ENCODE measurements around the gene DNMT3B.

DNMT3B gene

GRCh38 chr20:32779500-32780211, 17.5 kb downstream of the DNMT3B start:
- no peak overlapping the region for H3K4me3 ChIP-seq (ENCODE audit: low read depth, low read length)
- H3K36me3 ChIP-seq (ENCODE audit: control insufficient read depth, insufficient read depth, low read length): peaks cover 96% of the 10 kb centered on the region
- H3K27me3 ChIP-seq (ENCODE audit: control insufficient read depth, insufficient read depth, low read length): no peaks in the 10 kb centered on the region
- no peak overlapping the region for H3K9ac ChIP-seq (ENCODE audit: low read depth, low read length)
- H3K4me1 ChIP-seq (ENCODE audit: control insufficient read depth, insufficient read depth, low read length): peaks cover 49% of the 10 kb centered on the region
- H3K9me3 ChIP-seq (ENCODE audit: control insufficient read depth, insufficient read depth, low read length): no peaks in the 10 kb centered on the region
- H3K27ac ChIP-seq (ENCODE audit: low read depth, low read length): peak overlapping the region; percentile 88

- H3K9ac ChIP-seq (ENCODE audit: low read depth, low read length): no peak overlapping the region; the same call in 1 of the 2 replicates
- peak overlapping the region; percentile 88 for H3K27ac ChIP-seq (ENCODE audit: low read depth, low read length)
- no peaks in the 10 kb centered on the region for H3K27me3 ChIP-seq (ENCODE audit: control insufficient read depth, insufficient read depth, low read length)
- H3K4me3 ChIP-seq (ENCODE audit: low read depth, low read length): no peak overlapping the region
- peaks cover 45% of the 10 kb centered on the region for H3K4me1 ChIP-seq (ENCODE audit: control insufficient read depth, insufficient read depth, low read length)
- H3K9me3 ChIP-seq (ENCODE audit: control insufficient read depth, insufficient read depth, low read length): no peaks in the 10 kb centered on the region
- peaks cover 96% of the 10 kb centered on the region for H3K36me3 ChIP-seq (ENCODE audit: control insufficient read depth, insufficient read depth, low read length)
Measured at GRCh38 chr20:32780278-32780677, 18.1 kb downstream of the DNMT3B start.

GRCh38 chr20:32780749-32781655, 18.8 kb downstream of the DNMT3B start:
- Histone ChIP-seq H3K4me1 (ENCODE audit: control insufficient read depth, insufficient read depth, low read length) (peaks cover 40% of the 10 kb centered on the region), H3K27ac (ENCODE audit: low read depth, low read length) (peak overlapping the region; percentile 88), H3K4me3 (ENCODE audit: low read depth, low read length) (no peak overlapping the region), H3K9me3 (ENCODE audit: control insufficient read depth, insufficient read depth, low read length) (no peaks in the 10 kb centered on the region), H3K9ac (ENCODE audit: low read depth, low read length) (0 out of 2 replicates have a peak overlapping the region, but pooled peaks have one; percentile 16), H3K36me3 (ENCODE audit: control insufficient read depth, insufficient read depth, low read length) (peaks cover 98% of the 10 kb centered on the region), H3K27me3 (ENCODE audit: control insufficient read depth, insufficient read depth, low read length) (no peaks in the 10 kb centered on the region)

- Histone ChIP-seq H3K27ac (ENCODE audit: low read depth, low read length) (no peak overlapping the region), H3K36me3 (ENCODE audit: control insufficient read depth, insufficient read depth, low read length) (peaks cover 99% of the 10 kb centered on the region), H3K27me3 (ENCODE audit: control insufficient read depth, insufficient read depth, low read length) (no peaks in the 10 kb centered on the region), H3K4me3 (ENCODE audit: low read depth, low read length) (no peak overlapping the region), H3K9ac (ENCODE audit: low read depth, low read length) (no peak overlapping the region), H3K9me3 (ENCODE audit: control insufficient read depth, insufficient read depth, low read length) (no peaks in the 10 kb centered on the region), H3K4me1 (ENCODE audit: control insufficient read depth, insufficient read depth, low read length) (peaks cover 13% of the 10 kb centered on the region)
Measured at GRCh38 chr20:32784369-32785080, 22.3 kb downstream of the DNMT3B start.

GRCh38 chr20:32786059-32786760, 24.0 kb downstream of the DNMT3B start:
- Histone ChIP-seq H3K27ac (ENCODE audit: low read depth, low read length) (no peak overlapping the region), H3K36me3 (ENCODE audit: control insufficient read depth, insufficient read depth, low read length) (peaks cover 100% of the 10 kb centered on the region), H3K4me3 (ENCODE audit: low read depth, low read length) (no peak overlapping the region), H3K27me3 (ENCODE audit: control insufficient read depth, insufficient read depth, low read length) (no peaks in the 10 kb centered on the region), H3K9ac (ENCODE audit: low read depth, low read length) (no peak overlapping the region), H3K9me3 (ENCODE audit: control insufficient read depth, insufficient read depth, low read length) (no peaks in the 10 kb centered on the region), H3K4me1 (ENCODE audit: control insufficient read depth, insufficient read depth, low read length) (peaks cover 3% of the 10 kb centered on the region)

- Histone ChIP-seq H3K27me3 (ENCODE audit: control insufficient read depth, insufficient read depth, low read length) (no peaks in the 10 kb centered on the region), H3K9ac (ENCODE audit: low read depth, low read length) (no peak overlapping the region), H3K9me3 (ENCODE audit: control insufficient read depth, insufficient read depth, low read length) (no peaks in the 10 kb centered on the region), H3K36me3 (ENCODE audit: control insufficient read depth, insufficient read depth, low read length) (peaks cover 100% of the 10 kb centered on the region), H3K27ac (ENCODE audit: low read depth, low read length) (no peak overlapping the region), H3K4me3 (ENCODE audit: low read depth, low read length) (no peak overlapping the region), H3K4me1 (ENCODE audit: control insufficient read depth, insufficient read depth, low read length) (peaks cover 7% of the 10 kb centered on the region)
Measured at GRCh38 chr20:32787168-32787567, 25.0 kb downstream of the DNMT3B start.

GRCh38 chr20:32789896-32790750, 27.9 kb downstream of the DNMT3B start:
- H3K36me3 ChIP-seq (ENCODE audit: control insufficient read depth, insufficient read depth, low read length): peaks cover 100% of the 10 kb centered on the region
- H3K9ac ChIP-seq (ENCODE audit: low read depth, low read length): no peak overlapping the region
- no peaks in the 10 kb centered on the region for H3K9me3 ChIP-seq (ENCODE audit: control insufficient read depth, insufficient read depth, low read length)
- H3K4me3 ChIP-seq (ENCODE audit: low read depth, low read length): no peak overlapping the region
- peaks cover 7% of the 10 kb centered on the region for H3K4me1 ChIP-seq (ENCODE audit: control insufficient read depth, insufficient read depth, low read length)
- no peaks in the 10 kb centered on the region for H3K27me3 ChIP-seq (ENCODE audit: control insufficient read depth, insufficient read depth, low read length)
- H3K27ac ChIP-seq (ENCODE audit: low read depth, low read length): peak overlapping the region; percentile 64

- Histone ChIP-seq H3K4me3 (ENCODE audit: low read depth, low read length) (no peak overlapping the region), H3K9ac (ENCODE audit: low read depth, low read length) (no peak overlapping the region), H3K27me3 (ENCODE audit: control insufficient read depth, insufficient read depth, low read length) (no peaks in the 10 kb centered on the region), H3K4me1 (ENCODE audit: control insufficient read depth, insufficient read depth, low read length) (peaks cover 7% of the 10 kb centered on the region), H3K36me3 (ENCODE audit: control insufficient read depth, insufficient read depth, low read length) (peaks cover 100% of the 10 kb centered on the region), H3K9me3 (ENCODE audit: control insufficient read depth, insufficient read depth, low read length) (no peaks in the 10 kb centered on the region), H3K27ac (ENCODE audit: low read depth, low read length) (peak overlapping the region; percentile 23)
Measured at GRCh38 chr20:32790751-32791057, 28.5 kb downstream of the DNMT3B start.

- H3K27me3 ChIP-seq (ENCODE audit: control insufficient read depth, insufficient read depth, low read length): no peaks in the 10 kb centered on the region
- H3K9ac ChIP-seq (ENCODE audit: low read depth, low read length): no peak overlapping the region
- H3K4me1 ChIP-seq (ENCODE audit: control insufficient read depth, insufficient read depth, low read length): peaks cover 7% of the 10 kb centered on the region
- H3K9me3 ChIP-seq (ENCODE audit: control insufficient read depth, insufficient read depth, low read length): no peaks in the 10 kb centered on the region
- H3K36me3 ChIP-seq (ENCODE audit: control insufficient read depth, insufficient read depth, low read length): peaks cover 100% of the 10 kb centered on the region
- H3K27ac ChIP-seq (ENCODE audit: low read depth, low read length): peak overlapping the region; percentile 21
- no peak overlapping the region for H3K4me3 ChIP-seq (ENCODE audit: low read depth, low read length)
Measured at GRCh38 chr20:32792316-32792715, 30.1 kb downstream of the DNMT3B start.
